HFFc6 (cell line): Measurements from ENCODE around the gene TBCB. TPM values are rescaled to one million over a fixed set of nuclear protein-coding genes. Genes with fewer than 3 reads are reported as not detected.
"Not testable (repeated sequence)": the region's sequence is repeated elsewhere in the genome, so short reads cannot be mapped to it uniquely, and the experiment has no call there.

ENCODE experiments used
- DNase-seq: peaks from one replicate; pipeline ENCODE4 v3.0.0-alpha.2; 2018
- H3K27ac Mint-ChIP-seq: 2 replicates; pipeline ENCODE4 v1.8.0; 2020; ENCODE audit warnings: mild to moderate bottlenecking, mixed read lengths
- H3K27me3 Mint-ChIP-seq: 2 replicates; pipeline ENCODE4 v1.8.0; 2021; ENCODE audit warnings: mild to moderate bottlenecking, moderate library complexity, mixed read lengths; ENCODE audit not compliant: insufficient read depth
- H3K36me3 Mint-ChIP-seq: 2 replicates; pipeline ENCODE4 v1.8.0; 2021; ENCODE audit warnings: low read depth, mixed read lengths
- H3K4me1 Mint-ChIP-seq: 2 replicates; pipeline ENCODE4 v1.8.0; 2020; ENCODE audit warnings: low read depth, mixed read lengths
- H3K4me3 Mint-ChIP-seq: 2 replicates; pipeline ENCODE4 v1.8.0; 2020; ENCODE audit warnings: mild to moderate bottlenecking, moderate library complexity, mixed read lengths
- H3K9me3 Mint-ChIP-seq: 2 replicates; pipeline ENCODE4 v1.8.0; 2020; ENCODE audit warnings: mild to moderate bottlenecking, mixed read lengths
- CTCF ChIP-seq: fragments of 200-600 bp; sonication (generic); IDR thresholded peaks from 2 replicates; pipeline ENCODE4 v1.5.0; 2021; ENCODE audit warnings: antibody characterized with exemption, mild to moderate bottlenecking
- long read RNA-seq: library from polyadenylated mRNA; unstranded; transcript quantifications from one replicate; pipeline ENCODE4 v2.0.0, GENCODE V29; 2019
- total RNA-seq, 6 experiments: library from RNA; stranded (reverse); fragmentation: NEBNext Ultra II Directional; extraction: Animal tissue kit (Norgen Biotek cat#: 25700); gene quantifications; 2 replicates in 1 of 6; 3 replicates in 5 of 6; pipeline ENCODE4 v1.2.3, GENCODE V29; 2021

TBCB gene
- 100 to 1,000 TPM; 229 to 266 (median 243) TPM for total RNA-seq
- long read RNA-seq, transcript TBCB-201 (6 exons, 1,473 nt) = major isoform, 183 of 205 reads
- long read RNA-seq, transcript TBCB-208 (5 exons, 776 nt) = minor isoform, 6 of 205 reads
- long read RNA-seq, partial matches to known transcripts = 2 of 205 reads
- long read RNA-seq, other reads (novel, unspliced or antisense) = 10 of 205 reads

- peak within 1 kb of the TSS; percentile 99 for H3K4me3 Mint-ChIP-seq
- peaks cover 36% of the 10 kb centered on the region for H3K36me3 Mint-ChIP-seq
- no peak for DNase-seq
- peak within 1 kb of the TSS; percentile 98 for H3K27ac Mint-ChIP-seq
- peaks cover 45% of the 10 kb centered on the region for H3K4me1 Mint-ChIP-seq
- H3K27me3 Mint-ChIP-seq = peaks cover 3% of the 10 kb centered on the region
- TF ChIP-seq CTCF = no peak
- no peaks in the 10 kb centered on the region for H3K9me3 Mint-ChIP-seq
Measured at GRCh38 chr19:36115453-36116343, at the start of gene TBCB. TSS of gene TBCB (plus strand) at chr19:36115468. CDS start at chr19:36115561, 93 bp downstream.

- peaks cover 10% of the 10 kb centered on the region for H3K4me1 Mint-ChIP-seq
- no peak for TF ChIP-seq CTCF
- H3K4me3 Mint-ChIP-seq = no peak overlapping the region
- H3K36me3 Mint-ChIP-seq = peaks cover 34% of the 10 kb centered on the region
- H3K27ac Mint-ChIP-seq = no peak overlapping the region
- H3K27me3 Mint-ChIP-seq = peaks cover 8% of the 10 kb centered on the region
- H3K9me3 Mint-ChIP-seq = no peaks in the 10 kb centered on the region
- DNase-seq = no peak
Measured at GRCh38 chr19:36067681-36068080, 47.6 kb upstream of the TBCB start.

GRCh38 chr19:36068810-36069499 is 46.3 kb upstream of the TBCB start:
- H3K4me1 Mint-ChIP-seq = peaks cover 10% of the 10 kb centered on the region
- peaks cover 40% of the 10 kb centered on the region for H3K36me3 Mint-ChIP-seq
- H3K9me3 Mint-ChIP-seq, H3K4me3 Mint-ChIP-seq, H3K27me3 Mint-ChIP-seq, H3K27ac Mint-ChIP-seq, DNase-seq: not testable (repeated sequence)

GRCh38 chr19:36072081-36072480 is 43.2 kb upstream of the TBCB start:
- peaks cover 10% of the 10 kb centered on the region for H3K4me1 Mint-ChIP-seq
- no peak overlapping the region for H3K27ac Mint-ChIP-seq
- DNase-seq = no peak
- peaks cover 33% of the 10 kb centered on the region for H3K36me3 Mint-ChIP-seq
- no peak overlapping the region for H3K4me3 Mint-ChIP-seq
- H3K9me3 Mint-ChIP-seq = no peaks in the 10 kb centered on the region
- peaks cover 8% of the 10 kb centered on the region for H3K27me3 Mint-ChIP-seq
- no peak for TF ChIP-seq CTCF

GRCh38 chr19:36073121-36073876 is 42.0 kb upstream of the TBCB start:
- Mint-ChIP-seq H3K27ac (no peak overlapping the region), H3K4me1 (peaks cover 10% of the 10 kb centered on the region), H3K9me3 (no peaks in the 10 kb centered on the region), H3K27me3 (peaks cover 8% of the 10 kb centered on the region), H3K4me3 (no peak overlapping the region), H3K36me3 (peaks cover 27% of the 10 kb centered on the region)
- TF ChIP-seq CTCF = no peak
- no peak for DNase-seq
